ENCODE measurements around the gene NPDC1. TPM values are rescaled to one million over a fixed set of nuclear protein-coding genes. Genes with fewer than 3 reads are reported as not detected.
"Not testable (repeated sequence)": the region's sequence is repeated elsewhere in the genome, so short reads cannot be mapped to it uniquely, and the experiment has no call there.

NPDC1 gene
- total RNA-seq, 1 experiment from 2014 or later = 86.9 TPM

DNA sequence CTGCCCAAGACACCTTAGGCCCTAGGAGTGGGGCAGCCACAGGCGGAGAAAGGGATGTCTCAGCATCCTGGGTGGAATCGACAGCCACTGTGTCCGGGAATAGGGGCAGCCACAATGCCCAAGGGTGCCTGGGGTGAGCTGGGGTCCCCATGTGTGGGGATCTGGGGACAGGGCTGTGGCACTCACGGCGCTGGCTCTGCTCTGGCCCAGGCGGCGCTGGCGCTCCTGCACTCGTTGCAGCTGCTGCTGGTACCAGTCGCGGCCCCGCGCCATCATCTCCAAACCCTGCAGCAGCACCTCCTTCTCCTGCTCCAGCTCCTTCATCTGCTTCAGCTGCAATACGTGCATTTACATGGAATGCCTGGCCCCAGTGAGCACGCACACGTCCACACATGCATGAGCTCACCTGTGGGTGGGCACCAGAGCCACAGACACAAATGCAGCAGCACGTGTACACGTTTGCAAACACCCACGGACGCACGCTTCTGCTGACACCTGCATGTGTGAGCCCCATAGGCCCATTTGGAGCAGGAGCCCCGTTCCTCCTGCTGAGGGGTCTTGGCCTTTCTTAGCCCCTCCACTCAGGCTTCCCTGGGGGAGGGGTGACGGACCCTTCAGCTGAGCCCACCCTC is 19.5 kb upstream of the NPDC1 start:
- Histone ChIP-seq H3K9me3 (no peaks in the 10 kb centered on the region), H3K36me3 (peaks cover 4% of the 10 kb centered on the region; the same call in 1 of the 2 replicates), H3K27me3 (no peaks in the 10 kb centered on the region), H3K4me3 (no peak overlapping the region)
- DNase-seq = no peak

DNA sequence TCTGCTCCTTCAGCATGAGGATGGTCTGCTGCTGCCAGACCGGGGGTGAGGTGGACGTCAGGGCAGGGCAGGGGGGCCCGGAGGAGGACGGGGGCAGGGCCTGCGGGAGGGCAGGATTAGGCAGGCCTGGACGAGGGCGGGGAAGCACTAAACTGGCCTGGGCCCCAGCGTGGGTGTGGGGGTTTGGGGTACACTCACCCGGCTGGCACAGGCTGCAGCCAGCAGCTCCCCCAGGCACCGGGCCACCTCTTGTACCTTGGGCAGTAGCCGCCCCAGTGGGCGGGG is 18.8 kb upstream of the NPDC1 start:
- no peak overlapping the region for H3K4me3 ChIP-seq
- no peak for DNase-seq
- H3K9me3 ChIP-seq = no peaks in the 10 kb centered on the region
- peaks cover 4% of the 10 kb centered on the region; the same call in 1 of the 2 replicates for H3K36me3 ChIP-seq
- H3K27me3 ChIP-seq = no peaks in the 10 kb centered on the region

DNA sequence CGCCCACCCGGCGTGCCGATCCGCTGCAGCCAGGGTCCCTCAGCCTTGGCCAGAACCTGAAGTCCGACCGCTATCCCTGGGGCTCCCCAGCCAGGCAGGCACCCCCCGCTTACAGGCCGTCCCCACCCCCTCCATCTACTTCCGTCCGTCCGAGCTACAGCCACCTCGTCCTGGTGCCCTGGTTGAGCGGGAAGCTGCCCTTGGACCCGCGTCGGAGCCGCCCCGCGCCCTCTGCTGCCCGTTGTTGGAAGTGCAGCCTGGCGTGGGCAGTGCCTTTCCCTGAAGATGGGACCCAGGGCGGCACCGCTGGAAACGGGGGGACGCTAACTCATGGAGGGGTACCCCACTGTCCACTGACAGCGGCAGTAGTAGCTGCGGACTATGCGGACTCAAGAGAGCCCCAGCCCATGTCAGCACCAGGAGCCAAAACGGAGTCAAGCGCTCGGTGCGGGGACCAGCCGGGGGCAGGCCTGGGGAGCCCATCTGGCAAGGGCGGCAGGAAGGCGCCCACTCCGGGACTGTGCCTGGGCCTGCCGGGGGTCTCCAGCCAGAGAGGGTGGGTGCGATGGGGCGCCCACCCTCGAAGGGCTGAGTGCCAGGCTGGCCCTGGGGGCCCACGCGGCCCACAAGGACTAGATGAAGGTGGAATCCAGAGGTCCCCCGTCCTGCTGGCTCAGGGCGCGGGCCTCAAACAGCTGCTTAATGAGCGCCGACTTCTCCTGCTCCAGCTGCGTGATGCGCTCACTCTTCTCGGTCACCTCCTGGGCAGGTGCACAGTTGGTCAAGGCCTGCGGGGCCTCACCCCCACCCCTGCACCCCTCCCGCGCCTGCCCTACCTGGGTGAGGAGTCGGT is 18.3 kb upstream of the NPDC1 start:
- Histone ChIP-seq H3K27me3 (no peaks in the 10 kb centered on the region), H3K36me3 (peaks cover 4% of the 10 kb centered on the region; the same call in 1 of the 2 replicates), H3K4me3 (no peak overlapping the region), H3K9me3 (no peaks in the 10 kb centered on the region)
- DNase-seq = peak; percentile 68

GRCh38 chr9:137063311-137064026 is 17.5 kb upstream of the NPDC1 start:
- no peak for DNase-seq
- no peaks in the 10 kb centered on the region for H3K27me3 ChIP-seq

GRCh38 chr9:137062798-137063197 is 16.8 kb upstream of the NPDC1 start:
- not testable (repeated sequence) for H3K36me3 ChIP-seq, H3K27me3 ChIP-seq, DNase-seq, H3K9me3 ChIP-seq, H3K4me3 ChIP-seq

More at GRCh38 chr9:137063311-137064026, 17.5 kb upstream of the NPDC1 start:
- H3K36me3 ChIP-seq = peaks cover 4% of the 10 kb centered on the region; the same call in 1 of the 2 replicates
- H3K9me3 ChIP-seq = no peaks in the 10 kb centered on the region
- no peak overlapping the region for H3K4me3 ChIP-seq

GRCh38 chr9:137062384-137062783 is 16.4 kb upstream of the NPDC1 start:
- H3K36me3 ChIP-seq = peaks cover 4% of the 10 kb centered on the region; the same call in 1 of the 2 replicates
- no peaks in the 10 kb centered on the region for H3K27me3 ChIP-seq
- no peak overlapping the region for H3K4me3 ChIP-seq
- H3K9me3 ChIP-seq = no peaks in the 10 kb centered on the region
- DNase-seq = no peak

GRCh38 chr9:137058521-137059234 is 12.7 kb upstream of the NPDC1 start:
- H3K36me3 ChIP-seq = peaks cover under 1% of the 10 kb centered on the region; the same call in 1 of the 2 replicates
- DNase-seq = no peak
- no peaks in the 10 kb centered on the region for H3K27me3 ChIP-seq
- H3K4me3 ChIP-seq = no peak overlapping the region
- H3K9me3 ChIP-seq = no peaks in the 10 kb centered on the region

DNA sequence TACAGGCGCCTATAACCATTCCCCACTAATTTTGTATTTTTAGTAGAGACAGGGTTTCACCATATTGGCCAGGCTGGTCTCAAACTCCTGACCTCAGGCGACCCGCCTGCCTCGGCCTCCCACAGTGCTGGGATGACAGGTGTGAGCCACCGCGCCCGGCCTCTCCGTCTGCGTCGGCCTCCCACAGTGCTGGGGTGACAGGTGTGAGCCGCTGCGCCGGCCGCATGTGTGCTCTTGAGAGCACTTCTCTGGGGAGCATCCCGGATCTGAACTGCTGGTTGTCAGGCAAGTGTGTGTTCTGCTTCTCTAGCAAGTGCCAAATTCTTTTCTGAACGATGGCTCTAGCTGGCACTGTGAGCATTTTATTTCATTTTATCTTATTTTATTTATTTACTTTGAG is 11.6 kb upstream of the NPDC1 start:
- H3K36me3 ChIP-seq = no peaks in the 10 kb centered on the region
- no peak overlapping the region for H3K4me3 ChIP-seq
- DNase-seq = no peak
- no peaks in the 10 kb centered on the region for H3K27me3 ChIP-seq
- H3K9me3 ChIP-seq = no peaks in the 10 kb centered on the region

GRCh38 chr9:137056739-137057415 is 10.9 kb upstream of the NPDC1 start:
- DNase-seq = no peak
- H3K36me3 ChIP-seq = no peaks in the 10 kb centered on the region
- no peak overlapping the region for H3K4me3 ChIP-seq
- H3K9me3 ChIP-seq = no peaks in the 10 kb centered on the region
- no peaks in the 10 kb centered on the region for H3K27me3 ChIP-seq

GRCh38 chr9:137055385-137056364 is 9.7 kb upstream of the NPDC1 start:
- Histone ChIP-seq H3K36me3 (no peaks in the 10 kb centered on the region), H3K27me3 (no peaks in the 10 kb centered on the region), H3K4me3 (no peak overlapping the region), H3K9me3 (no peaks in the 10 kb centered on the region)
- DNase-seq = peak; percentile 98

DNA sequence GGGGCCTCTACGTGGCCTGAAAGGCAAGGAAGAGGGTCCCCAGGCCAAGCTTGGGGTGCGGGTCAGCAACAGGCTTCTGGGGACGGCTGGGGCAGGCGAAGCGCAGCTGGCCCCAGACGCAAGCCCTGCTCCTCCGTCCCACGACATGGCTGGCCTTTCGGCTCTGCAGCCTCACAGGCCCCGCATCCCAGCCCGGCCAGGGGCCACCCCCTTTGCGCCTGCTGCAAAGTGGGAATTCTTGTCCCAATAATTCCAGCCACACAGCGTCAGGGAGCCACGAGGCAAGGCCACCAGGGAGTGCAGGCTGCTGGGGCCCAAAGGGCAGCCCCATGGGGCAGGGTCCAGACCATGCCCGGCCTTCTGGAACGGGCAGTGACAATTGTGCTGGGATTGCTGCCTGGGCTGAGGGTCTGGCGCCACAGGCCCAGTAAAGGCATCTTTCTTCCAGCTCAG is 9.0 kb upstream of the NPDC1 start:
- DNase-seq = no peak
- no peaks in the 10 kb centered on the region for H3K9me3 ChIP-seq

GRCh38 chr9:137053944-137054931 is 8.3 kb upstream of the NPDC1 start, which contains the start of gene ENTPD2:
ENTPD2 (minus strand) TSS chr9:137054061; CDS start chr9:137053997, 64 bp downstream.
- Histone ChIP-seq H3K9me3 (no peaks in the 10 kb centered on the region), H3K36me3 (no peaks in the 10 kb centered on the region), H3K27me3 (no peaks in the 10 kb centered on the region; the same call in 1 of the 2 replicates), H3K4me3 (no peak within 1 kb of the TSS)
- no peak for DNase-seq

More for the DNA sequence above, 9.0 kb upstream of the NPDC1 start:
- Histone ChIP-seq H3K4me3 (no peak overlapping the region), H3K36me3 (no peaks in the 10 kb centered on the region), H3K27me3 (no peaks in the 10 kb centered on the region)

DNA sequence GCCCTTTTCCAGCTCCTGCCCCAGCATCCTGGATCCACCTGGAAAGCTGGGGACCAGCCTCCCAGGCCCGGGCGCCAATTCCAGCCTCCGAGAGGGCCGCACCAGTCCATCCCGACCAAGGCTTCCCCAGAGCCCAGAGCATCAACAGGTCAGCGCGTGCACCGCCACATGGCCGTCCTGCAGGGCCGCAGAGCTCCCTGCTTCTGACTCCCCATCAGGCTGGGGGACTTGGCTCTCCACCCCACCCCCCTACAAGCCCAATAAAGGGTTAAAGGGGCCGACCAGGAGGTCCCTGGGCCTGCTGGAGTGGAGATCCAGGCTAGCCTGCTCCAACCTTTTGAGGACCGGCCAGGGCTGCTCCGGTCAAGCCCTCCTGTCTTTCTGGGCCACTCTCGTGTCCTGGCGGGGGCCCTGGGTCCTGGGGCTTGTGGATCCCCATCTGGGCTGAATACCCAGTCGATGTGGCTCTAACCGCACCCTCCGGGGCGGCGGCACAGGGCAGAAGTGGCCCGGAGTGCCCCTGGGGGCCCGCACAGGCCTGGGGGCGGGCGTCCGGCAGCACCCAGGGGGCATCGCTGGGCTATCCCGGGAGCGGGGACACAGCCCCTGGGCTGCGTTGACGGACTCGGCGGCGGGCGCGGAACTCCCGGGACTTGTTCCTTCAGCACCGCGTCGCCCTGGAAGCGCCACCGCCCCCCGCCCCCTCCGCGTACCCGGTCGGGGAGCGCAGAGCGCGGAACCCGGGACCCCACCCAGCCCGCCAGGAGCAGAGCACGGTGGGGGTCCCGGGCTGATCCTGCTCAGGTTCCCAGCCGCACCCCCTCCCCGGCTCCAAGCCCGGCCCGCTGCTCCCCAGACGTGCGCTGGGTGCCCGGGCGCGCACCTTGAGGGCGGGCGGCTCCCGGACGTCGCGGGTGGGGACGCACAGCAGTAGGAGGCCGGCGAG is 7.3 kb upstream of the NPDC1 start:
- Histone ChIP-seq H3K4me3 (no peak overlapping the region), H3K36me3 (no peaks in the 10 kb centered on the region), H3K9me3 (no peaks in the 10 kb centered on the region), H3K27me3 (no peaks in the 10 kb centered on the region; the same call in 1 of the 2 replicates)
- DNase-seq = no peak

All from MG63 (cell line).